22Rv1 (cell line): ENCODE results near the gene ARL15.

ENCODE experiments used
- CTCF ChIP-seq: fragments of 450-650 bp; IDR thresholded peaks from 2 replicates; pipeline ENCODE4 v1.5.1; 2017; ENCODE audit warnings: mild to moderate bottlenecking
- ZFX ChIP-seq: fragments of 450-650 bp; IDR thresholded peaks from 2 replicates; pipeline ENCODE4 v1.6.1; 2017; ENCODE audit warnings: antibody characterized with exemption, borderline replicate concordance

GRCh38 chr5:54109626-54110330 lies 200.6 kb downstream of the ARL15 start:
- TF ChIP-seq CTCF (no peak), ZFX (no peak)
